ENCODE measurements around the gene EXT2. TPM values are rescaled to one million over a fixed set of nuclear protein-coding genes. Genes with fewer than 3 reads are reported as not detected.

Gene EXT2
- total and polyA plus RNA-seq, 2 of the 13 experiments (the other 11 are each of a cell fraction or from before 2014, with no cell fraction given) = 61.5 to 68.7 TPM

- TF ChIP-seq HMGXB4 (CRISPR knock-in tag; IDR thresholded peaks at IDR 0.05; ENCODE audit: borderline replicate concordance in 1 of 2, low read depth in 1 of 2) (peak; percentile 93 to 98), ZFX (CRISPR knock-in tag; IDR thresholded peaks at IDR 0.05; ENCODE audit: low read depth) (peak; percentile 95), RARG (CRISPR knock-in tag; IDR thresholded peaks at IDR 0.05; ENCODE audit: low read depth) (no peak), PAWR (CRISPR knock-in tag; IDR thresholded peaks at IDR 0.05; ENCODE audit: borderline replicate concordance) (no peak), GMEB1 (CRISPR knock-in tag; IDR thresholded peaks at IDR 0.05; ENCODE audit: borderline replicate concordance) (no peak), ZKSCAN5 (CRISPR knock-in tag; IDR thresholded peaks at IDR 0.05) (no peak), ZNF101 (CRISPR knock-in tag; IDR thresholded peaks at IDR 0.05; ENCODE audit: borderline replicate concordance, low read depth) (no peak), ZFP90 (CRISPR knock-in tag; IDR thresholded peaks at IDR 0.05; ENCODE audit: borderline replicate concordance) (no peak; the same call in 1 of the 2 replicates), ZNF256 (CRISPR knock-in tag; conservative IDR thresholded peaks at IDR 0.05) (no peak), E2F1 (CRISPR knock-in tag; IDR thresholded peaks at IDR 0.05) (no peak), ZNF691 (CRISPR knock-in tag; IDR thresholded peaks at IDR 0.05; ENCODE audit: borderline replicate concordance, low read depth) (peak; percentile 82; the same call in 1 of the 2 replicates), HDAC1 (CRISPR knock-in tag; IDR thresholded peaks at IDR 0.05) (peak; percentile 81), TCF12 (IDR thresholded peaks at IDR 0.05) (no peak), TCF12 (CRISPR knock-in tag; IDR thresholded peaks at IDR 0.05) (no peak), ZNF18 (CRISPR knock-in tag; IDR thresholded peaks at IDR 0.05; ENCODE audit: insufficient replicate concordance) (no peak), CC2D1A (CRISPR knock-in tag; IDR thresholded peaks at IDR 0.05) (no peak), HIC2 (CRISPR knock-in tag; IDR thresholded peaks at IDR 0.05; ENCODE audit: low read depth) (no peak; the same call in 1 of the 2 replicates)
Measured at GRCh38 chr11:44095506-44096359, at the start of gene EXT2 (continued).
